HepG2 (cell line): ENCODE data around the gene MOCS1. TPM values are rescaled to one million over a fixed set of nuclear protein-coding genes. Genes with fewer than 3 reads are reported as not detected.

Source experiments
- ASH2L ChIP-seq: fragments of 300-600, 200-600 bp; sonication (generic); IDR thresholded peaks from 2 replicates; pipeline ENCODE4 v1.7.0; 2017; ENCODE audit warnings: low read depth, mild to moderate bottlenecking, moderate library complexity, mixed read lengths, low read length; ENCODE audit not compliant: insufficient read length
- BCL3 ChIP-seq: sonication (generic); formaldehyde crosslinking; IDR thresholded peaks from 2 replicates; pipeline ENCODE4 v1.5.1; 2020; ENCODE audit warnings: mild to moderate bottlenecking, missing genetic modification reagents, moderate library complexity
- FOXO4 ChIP-seq: sonication (generic); formaldehyde crosslinking; conservative IDR thresholded peaks from 2 replicates; pipeline ENCODE4 v1.8.1; 2023; ENCODE audit warnings: missing genetic modification reagents
- FOXP1 ChIP-seq, 2 experiments: fragments of 450-650 bp in 1 of 2; IDR thresholded peaks; 2 replicates each; pipeline ENCODE4 v1.6.1; 2017 to 2018; ENCODE audit warnings: antibody characterized with exemption in 1 of 2
- FUBP1 ChIP-seq: sonication (generic); formaldehyde crosslinking; IDR thresholded peaks from 2 replicates; pipeline ENCODE4 v1.5.1; 2020; ENCODE audit warnings: missing genetic modification reagents, mild to moderate bottlenecking, borderline replicate concordance
- HOMEZ ChIP-seq: IDR thresholded peaks from 2 replicates; pipeline ENCODE4 v1.6.1; 2016; ENCODE audit warnings: low read depth
- KDM5B ChIP-seq: sonication (generic); formaldehyde crosslinking; IDR thresholded peaks from 2 replicates; pipeline ENCODE4 v1.4.0; 2020; ENCODE audit warnings: missing genetic modification reagents, mild to moderate bottlenecking, borderline replicate concordance
- KDM6A ChIP-seq: IDR thresholded peaks from 2 replicates; pipeline ENCODE4 v1.6.1; 2016; ENCODE audit warnings: low read depth
- NFE2 ChIP-seq: sonication (generic); formaldehyde crosslinking; IDR thresholded peaks from 2 replicates; pipeline ENCODE4 v1.4.0; 2020; ENCODE audit warnings: missing genetic modification reagents
- RFXAP ChIP-seq: sonication (generic); formaldehyde crosslinking; IDR thresholded peaks from 2 replicates; pipeline ENCODE4 v1.4.0; 2020; ENCODE audit warnings: missing genetic modification reagents, borderline replicate concordance
- SMYD3 ChIP-seq: sonication (generic); formaldehyde crosslinking; IDR thresholded peaks from 2 replicates; pipeline ENCODE4 v1.8.1; 2023; ENCODE audit warnings: mild to moderate bottlenecking, missing genetic modification reagents
- SNAPC2 ChIP-seq: sonication (generic); formaldehyde crosslinking; IDR thresholded peaks from 2 replicates; pipeline ENCODE4 v1.8.1; 2022; ENCODE audit warnings: mild to moderate bottlenecking, missing genetic modification reagents
- ZBED4 ChIP-seq: sonication (generic); formaldehyde crosslinking; IDR thresholded peaks from 2 replicates; pipeline ENCODE4 v1.4.0; 2020; ENCODE audit warnings: missing genetic modification reagents, borderline replicate concordance
- ZBTB44 ChIP-seq: sonication (generic); formaldehyde crosslinking; IDR thresholded peaks from 2 replicates; pipeline ENCODE4 v1.4.0; 2020; ENCODE audit warnings: missing genetic modification reagents
- ZNF343 ChIP-seq: sonication (generic); formaldehyde crosslinking; IDR thresholded peaks from 2 replicates; pipeline ENCODE4 v1.4.0; 2020; ENCODE audit warnings: mild to moderate bottlenecking, missing genetic modification reagents
- ZNF557 ChIP-seq: sonication (generic); formaldehyde crosslinking; IDR thresholded peaks from 2 replicates; pipeline ENCODE4 v1.4.0; 2020; ENCODE audit warnings: missing genetic modification reagents
- ZNF563 ChIP-seq: sonication (generic); formaldehyde crosslinking; IDR thresholded peaks from 2 replicates; pipeline ENCODE4 v1.8.0; 2022; ENCODE audit warnings: mild to moderate bottlenecking, moderate library complexity, missing genetic modification reagents
- polyA plus RNA-seq, 8 experiments: library from polyadenylated mRNA; depleted of rRNA in 3 of 8; stranded (reverse) in 7 of 8; unstranded in 1 of 8; fragments of >200 nt; fragmentation: Illumina TruSeq in 4 of 8; extraction: Trizol in 4 of 8; gene quantifications; 2 replicates each; pipeline versions ENCODE4 v1.2.1 to v1.2.3, GENCODE V29; 2011 to 2016; ENCODE audit warnings: low read depth in 4 of 8, missing spikeins in 1 of 8, mixed read lengths in 1 of 8; ENCODE audit not compliant: insufficient read depth in 1 of 8
- total RNA-seq, 5 experiments: library from RNA; depleted of rRNA; stranded (reverse); fragments of >200 nt; fragmentation: Illumina TruSeq; extraction: Trizol; gene quantifications; 2 replicates each; pipeline ENCODE4 v1.2.3, GENCODE V29; 2016; ENCODE audit warnings: low read depth in 1 of 5

Gene MOCS1
- total and polyA plus RNA-seq, 2 of the 13 experiments (the other 11 are each of a cell fraction or from before 2014, with no cell fraction given): 5.3 to 11.7 TPM

GRCh38 chr6:39934131-39934757 is at the start of gene MOCS1 (continued):
- TF ChIP-seq KDM5B (CRISPR knock-in tag) (peak; percentile 69; the same call in 1 of the 2 replicates), FOXP1 (IDR thresholded peaks at IDR 0.05) (no peak), FOXP1 (CRISPR knock-in tag; IDR thresholded peaks at IDR 0.05) (no peak), SNAPC2 (no peak), FUBP1 (CRISPR knock-in tag) (no peak), FOXO4 (CRISPR knock-in tag) (no peak), BCL3 (CRISPR knock-in tag) (peak; percentile 78; the same call in 1 of the 2 replicates), ZNF563 (CRISPR knock-in tag) (0 out of 2 replicates have a peak, but pooled peaks have one; percentile 45), RFXAP (no peak), KDM6A (CRISPR knock-in tag) (0 out of 2 replicates have a peak, but pooled peaks have one; percentile 23), ASH2L (peak; percentile 70), ZNF557 (CRISPR knock-in tag) (no peak), HOMEZ (CRISPR knock-in tag) (no peak), ZBTB44 (CRISPR knock-in tag) (0 out of 2 replicates have a peak, but pooled peaks have one; percentile 26), NFE2 (no peak), SMYD3 (no peak), ZBED4 (CRISPR knock-in tag) (peak; percentile 98), ZNF343 (no peak)
